Middle frontal gyrus (tissue), 1 donor: Measurements from ENCODE around the gene CES3.

ENCODE experiments used
- DNase-seq: peaks from one replicate; pipeline ENCODE4 v3.0.0-alpha.2; 2015; ENCODE audit warnings: low spot score; ENCODE audit errors: extremely low spot score

CES3 gene

GRCh38 chr16:67000384-67001351, 39.6 kb downstream of the CES3 start:
- peak; percentile 66 for DNase-seq

GRCh38 chr16:67001726-67002125, 40.7 kb downstream of the CES3 start:
- DNase-seq, result no peak

- DNase-seq, result no peak
These were observed 46.0 kb downstream of the CES3 start for GRCh38 chr16:67006930-67007658.

- DNase-seq, result no peak
These were observed 48.1 kb downstream of the CES3 start for GRCh38 chr16:67009158-67009557.

GRCh38 chr16:67011274-67011673, 50.2 kb downstream of the CES3 start:
- no peak for DNase-seq

- DNase-seq, result no peak
These were observed 52.3 kb downstream of the CES3 start for GRCh38 chr16:67013233-67013822.

- no peak for DNase-seq
These were observed 53.0 kb downstream of the CES3 start for GRCh38 chr16:67013823-67014633.

- no peak for DNase-seq
These were observed 53.7 kb downstream of the CES3 start for GRCh38 chr16:67014634-67015312.

GRCh38 chr16:67015313-67015731, 54.3 kb downstream of the CES3 start:
- DNase-seq, result no peak

GRCh38 chr16:67016143-67016542, 55.1 kb downstream of the CES3 start:
- DNase-seq, result no peak

- DNase-seq, result no peak
These were observed 55.8 kb downstream of the CES3 start for GRCh38 chr16:67016681-67017420.

- DNase-seq, result no peak
These were observed 56.3 kb downstream of the CES3 start for GRCh38 chr16:67017421-67017750.

- no peak for DNase-seq
These were observed 56.9 kb downstream of the CES3 start for GRCh38 chr16:67017810-67018488.

- no peak for DNase-seq
These were observed 58.1 kb downstream of the CES3 start for GRCh38 chr16:67019171-67019570.

GRCh38 chr16:67021321-67021720, 60.3 kb downstream of the CES3 start:
- no peak for DNase-seq

- DNase-seq, result no peak
These were observed 61.6 kb downstream of the CES3 start for GRCh38 chr16:67022531-67023214.

GRCh38 chr16:67023689-67024088, 62.6 kb downstream of the CES3 start:
- DNase-seq, result no peak
